Thyroid gland (tissue), 4 donors: ENCODE data around the gene ASB4.

Experiments used
- POLR2A ChIP-seq, 2 donors: fragments of 450-650 bp; IDR thresholded peaks; one replicate each; pipeline ENCODE4 v1.6.1; 2017; ENCODE audit warnings: antibody characterized with exemption in 2 of 2, mild to moderate bottlenecking in 2 of 2, moderate library complexity in 1 of 2
- TF ChIP-seq, protein P1 (sequence below), 6 experiments: fragments of 200-600 bp in 3 of 6; fragments of 450-650 bp in 3 of 6; sonication (generic) in 3 of 6; IDR thresholded peaks; one replicate each; pipeline ENCODE4 v1.5.1; 2016 to 2019; ENCODE audit warnings: antibody characterized with exemption in 6 of 6, mild to moderate bottlenecking in 2 of 6, inconsistent platforms in 1 of 6, moderate library complexity in 1 of 6

DNA sequence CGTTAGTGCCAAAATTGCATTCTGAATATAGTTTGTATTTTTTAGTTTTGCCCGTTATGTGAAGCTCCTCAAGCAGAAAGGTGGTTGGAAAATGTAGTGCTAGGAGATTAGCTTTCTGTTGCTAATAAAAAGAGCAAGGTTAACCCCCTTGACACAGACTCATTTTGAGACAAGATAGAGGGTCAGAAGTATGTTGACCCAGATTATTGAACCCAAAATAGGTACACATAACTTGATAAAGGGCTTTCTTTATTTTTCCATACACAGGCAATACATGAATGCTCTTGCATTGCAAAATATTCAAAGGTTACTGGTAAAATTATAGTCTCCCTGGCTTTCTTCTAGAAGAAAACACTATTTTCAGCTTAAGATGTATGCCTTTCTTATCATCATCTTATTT, 40.9 kb upstream of the ASB4 start:
- no peak for TF ChIP-seq POLR2A (IDR thresholded peaks at IDR 0.05)
- TF ChIP-seq, protein P1, sequence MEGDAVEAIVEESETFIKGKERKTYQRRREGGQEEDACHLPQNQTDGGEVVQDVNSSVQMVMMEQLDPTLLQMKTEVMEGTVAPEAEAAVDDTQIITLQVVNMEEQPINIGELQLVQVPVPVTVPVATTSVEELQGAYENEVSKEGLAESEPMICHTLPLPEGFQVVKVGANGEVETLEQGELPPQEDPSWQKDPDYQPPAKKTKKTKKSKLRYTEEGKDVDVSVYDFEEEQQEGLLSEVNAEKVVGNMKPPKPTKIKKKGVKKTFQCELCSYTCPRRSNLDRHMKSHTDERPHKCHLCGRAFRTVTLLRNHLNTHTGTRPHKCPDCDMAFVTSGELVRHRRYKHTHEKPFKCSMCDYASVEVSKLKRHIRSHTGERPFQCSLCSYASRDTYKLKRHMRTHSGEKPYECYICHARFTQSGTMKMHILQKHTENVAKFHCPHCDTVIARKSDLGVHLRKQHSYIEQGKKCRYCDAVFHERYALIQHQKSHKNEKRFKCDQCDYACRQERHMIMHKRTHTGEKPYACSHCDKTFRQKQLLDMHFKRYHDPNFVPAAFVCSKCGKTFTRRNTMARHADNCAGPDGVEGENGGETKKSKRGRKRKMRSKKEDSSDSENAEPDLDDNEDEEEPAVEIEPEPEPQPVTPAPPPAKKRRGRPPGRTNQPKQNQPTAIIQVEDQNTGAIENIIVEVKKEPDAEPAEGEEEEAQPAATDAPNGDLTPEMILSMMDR (IDR thresholded peaks at IDR 0.05) = no peak
